IMR-90 (cell line): ENCODE data around the gene DIPK1B. TPM values are rescaled to one million over a fixed set of nuclear protein-coding genes. Genes with fewer than 3 reads are reported as not detected.

Experiments
- ATAC-seq: fragments of 200-7000 bp; cut with Tn5 transposase; 2 replicates; pipeline ENCODE4 v1.9.1; 2020; ENCODE audit warnings: low read depth, mild to moderate bottlenecking, moderate library complexity
- BruUV-seq: library from RNA; stranded (reverse); fragments of 400-500 nt; replicated peaks from 2 replicates; lab custom pipeline; 2021; lab: Mats Ljungman, UMichigan
- CTCF ChIA-PET: fragments of 300-600 bp; formaldehyde crosslinking; extraction: SDS; loops from one replicate; lab custom pipeline; 2021; ENCODE audit warnings: antibody characterized with exemption; lab: Yijun Ruan, JAX
- POLR2A ChIA-PET: fragments of 300-600 bp; sonication (Branson Sonifier 250); formaldehyde crosslinking; loops from one replicate; lab custom pipeline; 2022; ENCODE audit warnings: antibody characterized with exemption; ENCODE audit not compliant: unreplicated experiment; lab: Charles Lee
- DNase-seq: peaks from one replicate; pipeline ENCODE4 v3.0.0; 2013
- H2AFZ ChIP-seq: replicated peaks from 2 replicates; pipeline ENCODE3; 2013; ENCODE audit warnings: low read length, mild to moderate bottlenecking; ENCODE audit not compliant: poor library complexity
- H2AK5ac ChIP-seq: 2 replicates; pipeline ENCODE4 v1.6.1; 2013; ENCODE audit warnings: low read depth, low read length, inconsistent platforms
- H2AK9ac ChIP-seq: replicated peaks from 2 replicates; pipeline ENCODE3; 2013; ENCODE audit warnings: mild to moderate bottlenecking, low read depth, low read length, moderate library complexity; ENCODE audit not compliant: poor library complexity
- H2BK120ac ChIP-seq: 2 replicates; pipeline ENCODE4 v1.6.1; 2013; ENCODE audit warnings: low read depth, low read length, inconsistent platforms
- H2BK15ac ChIP-seq: 3 replicates; pipeline ENCODE4 v1.6.1; 2013; ENCODE audit warnings: low read depth, low read length, inconsistent platforms
- H2BK20ac ChIP-seq: 2 replicates; pipeline ENCODE4 v1.6.1; 2013; ENCODE audit warnings: low read depth, mild to moderate bottlenecking, inconsistent platforms, low read length, moderate library complexity
- H2BK5ac ChIP-seq: 2 replicates; pipeline ENCODE4 v1.6.1; 2013; ENCODE audit warnings: mild to moderate bottlenecking, low read depth, low read length, inconsistent platforms; ENCODE audit not compliant: poor library complexity, severe bottlenecking
- H3K14ac ChIP-seq: replicated peaks from 2 replicates; pipeline ENCODE4 v1.6.1; 2013; ENCODE audit warnings: low read depth, low read length, inconsistent platforms
- H3K18ac ChIP-seq: 2 replicates; pipeline ENCODE4 v1.6.1; 2013; ENCODE audit warnings: low read depth, low read length, control low read depth
- H3K23ac ChIP-seq: 2 replicates; pipeline ENCODE4 v1.6.1; 2013; ENCODE audit warnings: low read depth, low read length, inconsistent platforms
- H3K27ac ChIP-seq: 2 replicates; pipeline ENCODE4 v1.5.1; 2013; ENCODE audit warnings: mild to moderate bottlenecking, control low read depth, low read length; ENCODE audit not compliant: insufficient read depth
- H3K27me3 ChIP-seq: 2 replicates; pipeline ENCODE4 v1.6.1; 2013; ENCODE audit warnings: low read length; ENCODE audit not compliant: control insufficient read depth, insufficient read depth
- H3K36me3 ChIP-seq: 2 replicates; pipeline ENCODE4 v1.6.1; 2013; ENCODE audit warnings: low read length, mixed read lengths; ENCODE audit not compliant: control insufficient read depth, insufficient read depth
- H3K4ac ChIP-seq: 2 replicates; pipeline ENCODE4 v1.6.1; 2013; ENCODE audit warnings: low read depth, low read length, inconsistent platforms
- H3K4me1 ChIP-seq: 2 replicates; pipeline ENCODE4 v1.6.1; 2013; ENCODE audit warnings: low read length, mixed read lengths; ENCODE audit not compliant: control insufficient read depth, insufficient read depth
- H3K4me2 ChIP-seq: 2 replicates; pipeline ENCODE4 v1.6.1; 2013; ENCODE audit warnings: low read depth, mild to moderate bottlenecking, control low read depth, low read length, moderate library complexity
- H3K4me3 ChIP-seq: 2 replicates; pipeline ENCODE4 v1.5.1; 2013; ENCODE audit warnings: low read depth, mild to moderate bottlenecking, control low read depth, low read length, moderate library complexity; ENCODE audit not compliant: insufficient read depth
- H3K56ac ChIP-seq: 2 replicates; pipeline ENCODE4 v1.6.1; 2013; ENCODE audit warnings: low read length, inconsistent platforms; ENCODE audit not compliant: insufficient read depth; ENCODE audit errors: extremely low read depth
- H3K79me1 ChIP-seq, 2 experiments: 2 replicates each; pipeline ENCODE4 v1.6.1; 2013; ENCODE audit warnings: low read length in 2 of 2, inconsistent platforms in 1 of 2, low read depth in 1 of 2
- H3K9ac ChIP-seq: 2 replicates; pipeline ENCODE4 v1.6.1; 2013; ENCODE audit warnings: low read depth, low read length, control low read depth
- H3K9me1 ChIP-seq: 2 replicates; pipeline ENCODE4 v1.6.1; 2013; ENCODE audit warnings: low read length, inconsistent platforms; ENCODE audit not compliant: insufficient read depth
- H3K9me3 ChIP-seq: 2 replicates; pipeline ENCODE4 v1.6.1; 2013; ENCODE audit warnings: low read length; ENCODE audit not compliant: control insufficient read depth, insufficient read depth
- H4K20me1 ChIP-seq: 2 replicates; pipeline ENCODE4 v1.6.1; 2013; ENCODE audit warnings: low read length, inconsistent platforms; ENCODE audit not compliant: insufficient read depth
- H4K5ac ChIP-seq: 2 replicates; pipeline ENCODE4 v1.6.1; 2013; ENCODE audit warnings: mild to moderate bottlenecking, low read depth, low read length, control low read depth
- H4K8ac ChIP-seq, 2 experiments: 2 replicates each; pipeline ENCODE4 v1.6.1; 2013; ENCODE audit warnings: low read depth in 2 of 2, low read length in 2 of 2, control low read depth in 1 of 2, inconsistent platforms in 1 of 2
- H4K91ac ChIP-seq: 2 replicates; pipeline ENCODE4 v1.6.1; 2013; ENCODE audit warnings: low read depth, low read length, inconsistent platforms; ENCODE audit not compliant: insufficient read depth
- CEBPB ChIP-seq: IDR thresholded peaks from 2 replicates; pipeline ENCODE4 v1.6.1; 2012; ENCODE audit warnings: low read depth, low read length, improper control_type of control experiment
- CHD1 ChIP-seq: IDR thresholded peaks from 2 replicates; pipeline ENCODE4 v1.6.1; 2012; ENCODE audit warnings: low read depth, low read length, improper control_type of control experiment
- FOS ChIP-seq: fragments of 150-350 bp; IDR thresholded peaks from 2 replicates; pipeline ENCODE4 v1.6.1; 2016; ENCODE audit warnings: low read depth, low read length
- MAFK ChIP-seq: IDR thresholded peaks from 2 replicates; pipeline ENCODE4 v1.6.1; 2012; ENCODE audit warnings: low read depth, low read length, improper control_type of control experiment
- RAD21 ChIP-seq: IDR thresholded peaks from 2 replicates; pipeline ENCODE4 v1.6.1; 2012; ENCODE audit warnings: low read length, improper control_type of control experiment
- SMC3 ChIP-seq: fragments of 150-350 bp; IDR thresholded peaks from 2 replicates; pipeline ENCODE4 v1.6.1; 2016; ENCODE audit warnings: low read depth, mild to moderate bottlenecking, antibody characterized with exemption, low read length, moderate library complexity
- USF2 ChIP-seq: fragments of 150-350 bp; IDR thresholded peaks from 2 replicates; pipeline ENCODE4 v1.6.1; 2017; ENCODE audit warnings: mild to moderate bottlenecking, antibody characterized with exemption, low read length, low read depth
- WGBS, 2 experiments: methylation state at CpG; one replicate each; pipeline versions ENCODE4 v1.1.5 to v1.1.7; 2013; ENCODE audit warnings: missing lambda C conversion rate in 2 of 2; ENCODE audit not compliant: insufficient read length in 1 of 2; ENCODE audit errors: extremely low coverage in 2 of 2; 5-methylcytosine and 5-hydroxymethylcytosine counted together
- dilution Hi-C: fragments of 300-500 bp; cut with HindIII; formaldehyde crosslinking; loops from one replicate; pipeline ENCODE4 v1.14.3; 2018; ENCODE audit warnings: low sequenced_read_pairs; ENCODE audit not compliant: unreplicated experiment
- in situ Hi-C: fragments of 300-500 bp; cut with MboI; formaldehyde crosslinking; loops from 3 replicates; pipeline ENCODE4 v1.14.3; 2019; ENCODE audit warnings: low sequenced_read_pairs, inconsistent platforms, mixed read lengths
- intact Hi-C: fragments of 100-400 bp; cut with micrococcal nuclease; formaldehyde crosslinking; loops from 2 replicates; pipeline ENCODE4 v1.10.0; 2022
- polyA plus RNA-seq, 3 experiments: library from polyadenylated mRNA; depleted of rRNA; stranded (reverse); fragments of >200 nt; gene quantifications; 2 replicates each; pipeline ENCODE4 v1.2.3, GENCODE V29; 2012; ENCODE audit warnings: low replicate concordance in 1 of 3
- total RNA-seq: library from RNA; depleted of rRNA; stranded (reverse); fragments of >200 nt; gene quantifications from 2 replicates; pipeline ENCODE4 v1.2.3, GENCODE V29; 2012
- TF ChIP-seq, protein P1 (sequence below): conservative IDR thresholded peaks from 2 replicates; pipeline ENCODE4 v1.5.1; 2012; ENCODE audit warnings: mild to moderate bottlenecking, low read depth, low read length, improper control_type of control experiment

The DIPK1B gene
- total and polyA plus RNA-seq, 2 of the 4 experiments (the other 2 are of a cell fraction) = 3.4 to 7.1 TPM

GRCh38 chr9:136686534-136686793 is 25.9 kb upstream of the DIPK1B start:
- no peak overlapping the region for H2BK5ac ChIP-seq
- in situ Hi-C loops (no loop called here), dilution Hi-C loops (no loop called here), intact Hi-C loops (no loop called here)
- H3K27me3 ChIP-seq = no peaks in the 10 kb centered on the region; the same call in 1 of the 2 replicates
- H4K5ac ChIP-seq = peak overlapping the region; percentile 40
- peak overlapping the region; percentile 97 for H2AK9ac ChIP-seq
- no peak overlapping the region for H2BK20ac ChIP-seq
- TF ChIP-seq, protein P1, sequence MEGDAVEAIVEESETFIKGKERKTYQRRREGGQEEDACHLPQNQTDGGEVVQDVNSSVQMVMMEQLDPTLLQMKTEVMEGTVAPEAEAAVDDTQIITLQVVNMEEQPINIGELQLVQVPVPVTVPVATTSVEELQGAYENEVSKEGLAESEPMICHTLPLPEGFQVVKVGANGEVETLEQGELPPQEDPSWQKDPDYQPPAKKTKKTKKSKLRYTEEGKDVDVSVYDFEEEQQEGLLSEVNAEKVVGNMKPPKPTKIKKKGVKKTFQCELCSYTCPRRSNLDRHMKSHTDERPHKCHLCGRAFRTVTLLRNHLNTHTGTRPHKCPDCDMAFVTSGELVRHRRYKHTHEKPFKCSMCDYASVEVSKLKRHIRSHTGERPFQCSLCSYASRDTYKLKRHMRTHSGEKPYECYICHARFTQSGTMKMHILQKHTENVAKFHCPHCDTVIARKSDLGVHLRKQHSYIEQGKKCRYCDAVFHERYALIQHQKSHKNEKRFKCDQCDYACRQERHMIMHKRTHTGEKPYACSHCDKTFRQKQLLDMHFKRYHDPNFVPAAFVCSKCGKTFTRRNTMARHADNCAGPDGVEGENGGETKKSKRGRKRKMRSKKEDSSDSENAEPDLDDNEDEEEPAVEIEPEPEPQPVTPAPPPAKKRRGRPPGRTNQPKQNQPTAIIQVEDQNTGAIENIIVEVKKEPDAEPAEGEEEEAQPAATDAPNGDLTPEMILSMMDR = no peak
- no peak for TF ChIP-seq FOS
- TF ChIP-seq RAD21 = no peak
- TF ChIP-seq CEBPB = no peak
- no peak for TF ChIP-seq CHD1
- TF ChIP-seq USF2 = no peak
- no peak for TF ChIP-seq SMC3
- TF ChIP-seq MAFK = no peak
- no peaks in the 10 kb centered on the region for H3K36me3 ChIP-seq
- peak overlapping the region; percentile 13; the same call in 1 of the 2 replicates for H3K27ac ChIP-seq
- peaks cover 4% of the 10 kb centered on the region for H3K4me1 ChIP-seq
- H3K4me3 ChIP-seq = peak overlapping the region; percentile 88
- no peak overlapping the region for H2AK5ac ChIP-seq
- WGBS, 2 experiments = 0% methylated on average over 11 of the region's 20 CpGs; no CpG with 5 or more reads in 1 of the 2 experiments
- peak overlapping the region; percentile 43 for H3K4ac ChIP-seq
- peaks cover 18 to 36% of the 10 kb centered on the region in 2 experiments for H3K79me1 ChIP-seq
- 0 out of 2 replicates have a peak overlapping the region, but pooled peaks have one; percentile 3 for H3K56ac ChIP-seq
- no peak overlapping the region for H3K23ac ChIP-seq
- H2BK120ac ChIP-seq = no peak overlapping the region
- H3K9me3 ChIP-seq = no peaks in the 10 kb centered on the region
- H4K91ac ChIP-seq = no peak overlapping the region; the same call in 1 of the 2 replicates
- POLR2A ChIA-PET = no interaction called here
- no peak overlapping the region for H3K14ac ChIP-seq
- H4K8ac ChIP-seq = peak overlapping the region in 1 of 2 experiments; percentile 32; a peak in 2 of 4 replicates
- peak overlapping the region; percentile 84 for H3K4me2 ChIP-seq
- peak overlapping the region; percentile 10; the same call in 1 of the 2 replicates for H3K18ac ChIP-seq
- no peaks in the 10 kb centered on the region for H3K9me1 ChIP-seq
- CTCF ChIA-PET = no interaction called here
- peak overlapping the region; percentile 94 for H2AFZ ChIP-seq
- peaks cover 16% of the 10 kb centered on the region; the same call in 1 of the 2 replicates for H4K20me1 ChIP-seq
- no TSS peak for BruUV-seq
- no peak overlapping the region for H2BK15ac ChIP-seq
- H3K9ac ChIP-seq = peak overlapping the region; percentile 96
- DNase-seq (no peak), ATAC-seq (peak; percentile 2; the same call in 1 of the 2 replicates)
